MM.1S (cell line): Measurements from ENCODE around the gene NEK6.

ENCODE experiments used
- CTCF ChIP-seq: fragments of 300-600 bp; sonication (generic); IDR thresholded peaks from 2 replicates; pipeline ENCODE4 v1.5.1; 2016; ENCODE audit warnings: antibody characterized with exemption, low read length, mixed read lengths
- EZH2 ChIP-seq: fragments of 300-600 bp; sonication (generic); optimal IDR thresholded peaks from 2 replicates; pipeline ENCODE3; 2017; ENCODE audit warnings: low read depth, mild to moderate bottlenecking, antibody characterized with exemption, low read length, mixed read lengths

- no peak for TF ChIP-seq CTCF
- no peak for TF ChIP-seq EZH2
Measured at GRCh38 chr9:124349675-124350493, 92.1 kb downstream of the NEK6 start.
